GM23248 (cell line): ENCODE results near the gene SNUPN. TPM values are rescaled to one million over a fixed set of nuclear protein-coding genes. Genes with fewer than 3 reads are reported as not detected.
A peak's percentile ranks its signal among the peaks of the same experiment; 100 is the strongest.

ENCODE experiments used
- DNase-seq: peaks from one replicate; pipeline ENCODE4 v3.0.0-alpha.2; 2015
- H2AFZ ChIP-seq: fragments of 200-600 bp; sonication (generic); 2 replicates; pipeline ENCODE4 v1.6.1; 2016; ENCODE audit warnings: antibody characterized with exemption
- H3F3A ChIP-seq: fragments of 200-600 bp; sonication (generic); 2 replicates; pipeline ENCODE4 v1.6.1; 2016; ENCODE audit warnings: mild to moderate bottlenecking, antibody characterized with exemption, mixed run types; ENCODE audit not compliant: insufficient read depth
- H3K27ac ChIP-seq: fragments of 200-600 bp; sonication (generic); 2 replicates; pipeline ENCODE4 v1.5.1; 2016; ENCODE audit warnings: mild to moderate bottlenecking
- H3K27me3 ChIP-seq: fragments of 200-600 bp; sonication (generic); replicated peaks from 2 replicates; pipeline ENCODE4 v1.6.1; 2016; ENCODE audit warnings: mild to moderate bottlenecking; ENCODE audit not compliant: insufficient read depth
- H3K36me3 ChIP-seq: fragments of 200-600 bp; sonication (generic); 2 replicates; pipeline ENCODE4 v1.6.1; 2016; ENCODE audit warnings: low read depth, mild to moderate bottlenecking
- H3K4me1 ChIP-seq: fragments of 200-600 bp; sonication (generic); 2 replicates; pipeline ENCODE4 v1.6.1; 2016; ENCODE audit warnings: mild to moderate bottlenecking; ENCODE audit not compliant: insufficient read depth
- H3K4me2 ChIP-seq: fragments of 200-600 bp; sonication (generic); one replicate; pipeline ENCODE4 v1.6.1; 2016; ENCODE audit warnings: mild to moderate bottlenecking; ENCODE audit not compliant: unreplicated experiment
- H3K4me3 ChIP-seq: fragments of 200-600 bp; sonication (generic); 2 replicates; pipeline ENCODE4 v1.5.1; 2016; ENCODE audit warnings: mild to moderate bottlenecking
- H3K79me2 ChIP-seq: fragments of 200-600 bp; sonication (generic); 2 replicates; pipeline ENCODE4 v1.6.1; 2016; ENCODE audit warnings: mild to moderate bottlenecking; ENCODE audit not compliant: insufficient read depth
- H3K9ac ChIP-seq: fragments of 200-600 bp; sonication (generic); 2 replicates; pipeline ENCODE4 v1.6.1; 2016; ENCODE audit warnings: mild to moderate bottlenecking
- H3K9me2 ChIP-seq: fragments of 200-600 bp; sonication (generic); 2 replicates; pipeline ENCODE4 v1.6.1; 2016; ENCODE audit warnings: mixed run types, mild to moderate bottlenecking, moderate library complexity; ENCODE audit not compliant: insufficient read depth
- H3K9me3 ChIP-seq: fragments of 200-600 bp; sonication (generic); one replicate; pipeline ENCODE4 v1.6.1; 2017; ENCODE audit warnings: low read depth
- H4K20me1 ChIP-seq: fragments of 200-600 bp; sonication (generic); 2 replicates; pipeline ENCODE4 v1.6.0; 2016; ENCODE audit not compliant: insufficient read depth
- EZH2 ChIP-seq: fragments of 200-600 bp; sonication (generic); IDR thresholded peaks from 2 replicates; pipeline ENCODE4 v1.6.1; 2018; ENCODE audit warnings: antibody characterized with exemption, mild to moderate bottlenecking; ENCODE audit not compliant: insufficient read depth, poor library complexity, severe bottlenecking
- EZH2phosphoT487 ChIP-seq: fragments of 200-600 bp; sonication (generic); IDR thresholded peaks from 2 replicates; pipeline ENCODE4 v1.6.1; 2018; ENCODE audit warnings: antibody characterized with exemption, moderate library complexity, mild to moderate bottlenecking, low read depth; ENCODE audit not compliant: insufficient read depth
- WGBS, 2 experiments: methylation state at CpG; one replicate each; pipeline ENCODE4 v1.1.6; 2015 to 2017; ENCODE audit warnings: low lambda C conversion rate in 2 of 2, low coverage in 1 of 2; ENCODE audit errors: missing lambda C conversion rate in 2 of 2; 5-methylcytosine and 5-hydroxymethylcytosine counted together
- in situ Hi-C: fragments of 300-500 bp; cut with MboI; formaldehyde crosslinking; loops from 2 replicates; pipeline ENCODE4 v1.15.0; 2020
- polyA plus RNA-seq: library from polyadenylated mRNA; unstranded; fragments of >200 nt; fragmentation: Nextera tagmentation; extraction: Ambion mirVana; gene quantifications from 2 replicates; pipeline ENCODE4 v1.2.1, GENCODE V29; 2016
- total RNA-seq: library from RNA; depleted of rRNA; stranded (reverse); fragments of >200 nt; shearing (Covaris generic); gene quantifications from 2 replicates; pipeline ENCODE4 v1.2.3, GENCODE V29; 2014

SNUPN gene
- total and polyA plus RNA-seq, 2 experiments from 2014 or later = 33.5 to 38.0 TPM

GRCh38 chr15:75640483-75641178 lies 15.1 kb upstream of the SNUPN start:
- Histone ChIP-seq H2AFZ (peak overlapping the region; percentile 77), H3K27me3 (no peaks in the 10 kb centered on the region), H3F3A (peaks cover 24% of the 10 kb centered on the region), H3K4me3 (peak overlapping the region; percentile 80), H3K27ac (peak overlapping the region; percentile 89), H3K79me2 (peaks cover 49% of the 10 kb centered on the region), H3K4me1 (peaks cover 17% of the 10 kb centered on the region), H4K20me1 (no peaks in the 10 kb centered on the region), H3K4me2 (peak overlapping the region; percentile 98), H3K9me3 (no peaks in the 10 kb centered on the region), H3K9me2 (no peaks in the 10 kb centered on the region), H3K36me3 (no peaks in the 10 kb centered on the region), H3K9ac (peak overlapping the region; percentile 89)
- WGBS, 2 experiments = 1 to 3% methylated on average over 17 of the region's 17 CpGs
- DNase-seq = peak; percentile 69
- TF ChIP-seq EZH2phosphoT487 = no peak
- TF ChIP-seq EZH2 = no peak
- in situ Hi-C loops = no loop called here

- no peaks in the 10 kb centered on the region for H3K9me3 ChIP-seq
Observed at GRCh38 chr15:75639709-75640482, 14.4 kb upstream of the SNUPN start, which contains the start of gene IMP3. IMP3 (minus strand) TSS chr15:75640224; CDS start chr15:75640168, 56 bp downstream.

GRCh38 chr15:75639191-75639708 lies 13.7 kb upstream of the SNUPN start:
- no peaks in the 10 kb centered on the region for H3K27me3 ChIP-seq
- H3K9me3 ChIP-seq = no peaks in the 10 kb centered on the region
- H3K36me3 ChIP-seq = no peaks in the 10 kb centered on the region
- in situ Hi-C loops = no loop called here
- peak; percentile 51 for DNase-seq
- H3K27ac ChIP-seq = peak overlapping the region; percentile 89
- peaks cover 46% of the 10 kb centered on the region for H3K79me2 ChIP-seq
- H4K20me1 ChIP-seq = no peaks in the 10 kb centered on the region
- H3K4me3 ChIP-seq = peak overlapping the region; percentile 80
- WGBS, 2 experiments = 0 to 2% methylated on average over 16 of the region's 16 CpGs
- peaks cover 17% of the 10 kb centered on the region for H3K4me1 ChIP-seq
- no peaks in the 10 kb centered on the region for H3K9me2 ChIP-seq
- peak overlapping the region; percentile 89 for H3K9ac ChIP-seq
- TF ChIP-seq EZH2phosphoT487 (no peak), EZH2 (no peak)
- peak overlapping the region; percentile 77 for H2AFZ ChIP-seq
- H3K4me2 ChIP-seq = peak overlapping the region; percentile 98
- H3F3A ChIP-seq = peaks cover 24% of the 10 kb centered on the region

More at GRCh38 chr15:75639709-75640482, 14.4 kb upstream of the SNUPN start, which contains the start of gene IMP3:
- peak within 1 kb of the TSS; percentile 98 for H3K4me2 ChIP-seq
- no peaks in the 10 kb centered on the region for H3K36me3 ChIP-seq
- peaks cover 24% of the 10 kb centered on the region for H3F3A ChIP-seq
- DNase-seq = peak; percentile 99
- WGBS, 2 experiments = 0 to 1% methylated on average over 63 to 80 of the region's 83 CpGs
- peak within 1 kb of the TSS; percentile 77 for H2AFZ ChIP-seq
- TF ChIP-seq EZH2phosphoT487 (no peak), EZH2 (no peak)
- in situ Hi-C loops = no loop called here
- no peaks in the 10 kb centered on the region for H4K20me1 ChIP-seq
- peak within 1 kb of the TSS; percentile 80 for H3K4me3 ChIP-seq
- H3K27ac ChIP-seq = peak within 1 kb of the TSS; percentile 89
- no peaks in the 10 kb centered on the region for H3K9me2 ChIP-seq
- peak within 1 kb of the TSS; percentile 89 for H3K9ac ChIP-seq
- H3K27me3 ChIP-seq = no peaks in the 10 kb centered on the region
- peaks cover 46% of the 10 kb centered on the region for H3K79me2 ChIP-seq
- peaks cover 17% of the 10 kb centered on the region for H3K4me1 ChIP-seq

GRCh38 chr15:75637245-75638009 lies 11.9 kb upstream of the SNUPN start:
- Histone ChIP-seq H3K27ac (peak overlapping the region; percentile 89), H3K9ac (peak overlapping the region; percentile 89), H3K36me3 (no peaks in the 10 kb centered on the region), H2AFZ (no peak overlapping the region), H3K27me3 (no peaks in the 10 kb centered on the region), H3K4me2 (peak overlapping the region; percentile 98), H3K4me3 (peak overlapping the region; percentile 80), H3F3A (peaks cover 24% of the 10 kb centered on the region), H3K4me1 (peaks cover 17% of the 10 kb centered on the region), H3K9me2 (no peaks in the 10 kb centered on the region), H3K9me3 (no peaks in the 10 kb centered on the region), H3K79me2 (peaks cover 46% of the 10 kb centered on the region), H4K20me1 (no peaks in the 10 kb centered on the region)
- DNase-seq = no peak
- in situ Hi-C loops = no loop called here
- TF ChIP-seq EZH2phosphoT487 (no peak), EZH2 (no peak)
- 73 to 79% methylated on average over 4 of the region's 4 CpGs for WGBS, 2 experiments
